ENCODE results near the gene RIN3.

Gene RIN3

GRCh38 chr14:92646952-92647796 is 133.6 kb downstream of the RIN3 start:
- no peak for DNase-seq (ENCODE audit: low read depth in 2 of 2)

DNA sequence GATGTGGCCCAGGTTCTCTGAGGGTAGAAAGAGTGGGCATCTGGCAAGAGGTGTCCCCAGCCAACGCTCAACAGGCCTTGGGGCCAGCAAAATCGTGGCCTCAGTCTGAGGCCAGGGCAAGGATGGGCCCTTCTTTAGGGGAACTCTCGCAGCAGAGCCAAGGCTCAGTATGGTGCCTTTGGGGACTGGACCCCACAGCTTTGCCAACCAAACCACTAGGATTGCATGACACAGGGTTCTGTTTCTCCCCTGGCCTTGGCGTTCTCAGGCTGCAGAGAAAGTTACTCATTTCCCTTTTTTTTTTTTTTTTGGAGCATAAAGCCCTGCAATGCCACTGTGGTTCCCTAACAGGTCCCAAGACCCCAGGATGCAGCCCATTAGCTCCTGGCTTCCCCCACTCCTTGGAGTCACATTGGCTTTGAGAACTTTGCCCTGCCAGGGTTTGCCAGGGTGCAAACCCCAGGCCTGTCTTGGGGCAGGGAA is 134.3 kb downstream of the RIN3 start:
- no peak for DNase-seq (ENCODE audit: low read depth in 2 of 2)

DNA sequence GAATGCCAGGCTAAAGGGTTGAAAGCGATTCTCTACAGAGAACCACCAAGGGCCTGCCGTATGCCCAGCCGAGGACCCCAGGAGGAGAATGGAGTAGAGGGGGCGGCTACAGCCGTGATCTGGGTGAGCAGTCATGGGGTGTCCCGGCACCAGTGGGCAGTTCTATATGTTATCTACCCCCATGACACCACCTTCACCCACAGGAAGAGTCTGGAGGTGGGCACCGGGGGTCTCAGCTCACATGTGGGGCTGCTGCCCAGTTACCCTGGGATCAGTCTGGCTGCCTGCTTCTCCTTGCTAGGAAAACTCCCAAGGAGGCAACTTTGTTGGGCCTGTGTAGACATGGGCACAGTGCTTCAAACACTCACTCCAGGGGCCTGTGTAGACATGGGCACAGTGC is 135.5 kb downstream of the RIN3 start:
- DNase-seq (ENCODE audit: low read depth in 2 of 2) = no peak

- DNase-seq (ENCODE audit: low read depth in 2 of 2) = no peak
These were observed 136.5 kb downstream of the RIN3 start for GRCh38 chr14:92649934-92650545.

DNA sequence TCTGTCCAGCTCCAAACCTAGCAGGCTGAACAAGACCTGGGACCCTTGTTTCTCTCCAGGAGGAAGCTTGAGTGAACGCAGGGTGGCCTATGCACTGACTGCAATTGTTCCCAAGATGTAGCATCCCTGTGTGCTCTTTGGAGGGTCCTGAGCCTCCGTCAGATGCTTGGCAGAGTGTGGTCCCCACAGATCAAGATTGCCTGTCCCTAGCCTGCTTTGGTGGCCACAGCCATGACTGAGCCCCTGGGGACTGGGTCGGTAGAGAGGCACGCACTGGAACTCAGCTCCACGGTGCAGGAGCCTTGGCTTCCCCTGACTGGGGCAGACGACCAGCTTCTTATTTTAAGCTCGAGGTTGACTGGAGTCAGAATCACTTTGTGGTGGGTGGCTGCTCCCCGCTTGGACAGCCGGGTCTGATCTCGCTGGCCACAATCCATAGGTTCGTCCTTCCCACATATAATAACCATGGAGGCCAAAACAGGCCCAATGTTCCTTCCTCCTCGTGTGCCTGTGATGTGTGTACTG is 137.1 kb downstream of the RIN3 start:
- DNase-seq (ENCODE audit: low read depth in 2 of 2) = no peak

DNA sequence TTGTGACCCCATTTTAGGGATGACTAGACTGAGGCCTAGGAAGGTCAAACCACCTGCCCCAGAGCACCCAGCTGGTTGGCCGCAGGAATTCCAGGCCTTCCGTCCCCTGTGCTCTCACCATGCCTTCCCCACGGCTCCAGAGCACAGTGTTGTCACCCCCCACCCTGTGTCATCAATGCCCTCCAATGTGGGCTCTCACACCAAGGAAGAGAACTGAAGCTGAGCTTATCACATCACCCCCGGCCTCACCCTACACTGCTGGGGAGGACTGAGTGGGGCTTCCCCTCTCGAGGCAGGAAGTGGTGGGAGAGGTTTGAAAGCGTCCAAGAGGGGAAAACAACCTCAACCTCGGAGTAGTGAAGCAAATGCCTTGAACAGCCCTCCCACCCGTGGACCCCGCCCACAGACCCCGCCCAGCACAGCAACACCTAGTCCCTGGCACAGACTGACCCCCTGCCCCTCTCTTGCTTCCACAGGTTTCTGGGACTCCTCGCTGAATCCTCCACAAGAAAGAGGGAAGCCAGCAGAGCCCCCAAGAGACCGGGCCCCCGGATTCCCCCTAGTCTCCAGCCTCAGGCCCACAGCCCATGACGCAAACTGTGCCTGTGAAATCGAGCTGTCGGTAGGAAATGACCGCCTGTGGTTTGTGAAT is 137.7 kb downstream of the RIN3 start:
- DNase-seq (ENCODE audit: low read depth in 2 of 2) = peak; percentile 65 to 80

DNA sequence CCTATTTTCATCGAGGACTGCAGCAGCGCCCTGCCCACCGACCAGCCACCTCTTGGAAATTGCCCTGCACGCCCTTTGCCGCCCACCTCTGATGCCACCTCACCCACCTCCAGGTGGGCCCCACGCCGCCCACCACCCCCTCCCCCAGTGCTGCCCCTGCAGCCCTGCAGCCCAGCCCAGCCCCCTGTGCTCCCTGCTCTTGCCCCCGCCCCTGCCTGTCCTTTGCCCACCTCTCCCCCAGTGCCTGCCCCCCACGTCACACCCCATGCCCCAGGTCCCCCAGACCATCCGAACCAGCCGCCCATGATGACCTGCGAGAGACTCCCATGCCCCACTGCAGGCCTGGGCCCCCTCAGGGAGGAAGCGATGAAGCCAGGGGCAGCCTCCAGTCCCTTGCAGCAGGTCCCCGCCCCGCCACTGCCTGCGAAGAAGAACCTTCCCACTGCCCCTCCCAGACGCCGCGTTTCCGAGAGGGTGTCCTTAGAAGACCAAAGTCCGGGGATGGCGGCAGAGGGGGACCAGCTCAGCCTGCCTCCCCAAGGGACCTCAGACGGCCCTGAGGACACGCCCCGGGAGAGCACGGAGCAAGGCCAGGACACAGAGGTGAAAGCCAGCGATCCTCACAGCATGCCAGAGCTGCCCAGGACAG is 138.3 kb downstream of the RIN3 start:
- DNase-seq (ENCODE audit: low read depth in 2 of 2) = no peak

- DNase-seq (ENCODE audit: low read depth in 2 of 2) = no peak
These were observed 139.0 kb downstream of the RIN3 start for GRCh38 chr14:92652413-92653151.

DNA sequence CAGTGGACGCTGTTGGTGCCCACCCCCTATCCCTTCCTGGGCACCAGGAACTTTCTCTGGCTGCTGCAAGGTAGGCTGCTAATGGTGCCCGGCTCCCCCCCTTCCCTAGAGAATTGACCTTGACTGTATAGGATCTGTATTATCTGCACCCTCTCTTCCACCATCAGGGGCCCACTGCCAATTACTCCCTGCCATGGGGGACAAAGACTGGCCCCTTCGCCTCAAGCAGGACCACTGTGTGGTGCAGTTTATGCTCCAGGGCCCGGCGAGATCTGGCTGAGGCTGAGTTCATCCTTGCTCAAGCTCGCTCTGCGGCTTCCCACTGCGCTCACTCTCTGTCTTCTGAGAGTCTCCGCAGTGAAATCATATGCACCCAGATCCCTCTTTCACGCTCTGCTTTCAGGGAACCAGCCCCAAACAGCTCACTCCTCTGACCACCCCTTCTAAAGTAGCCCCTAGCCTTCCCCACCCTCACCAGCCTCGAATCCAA is 139.6 kb downstream of the RIN3 start:
- DNase-seq (ENCODE audit: low read depth in 2 of 2) = no peak

- DNase-seq (ENCODE audit: low read depth in 2 of 2) = no peak
These were observed 140.8 kb downstream of the RIN3 start for GRCh38 chr14:92654239-92654901.

DNA sequence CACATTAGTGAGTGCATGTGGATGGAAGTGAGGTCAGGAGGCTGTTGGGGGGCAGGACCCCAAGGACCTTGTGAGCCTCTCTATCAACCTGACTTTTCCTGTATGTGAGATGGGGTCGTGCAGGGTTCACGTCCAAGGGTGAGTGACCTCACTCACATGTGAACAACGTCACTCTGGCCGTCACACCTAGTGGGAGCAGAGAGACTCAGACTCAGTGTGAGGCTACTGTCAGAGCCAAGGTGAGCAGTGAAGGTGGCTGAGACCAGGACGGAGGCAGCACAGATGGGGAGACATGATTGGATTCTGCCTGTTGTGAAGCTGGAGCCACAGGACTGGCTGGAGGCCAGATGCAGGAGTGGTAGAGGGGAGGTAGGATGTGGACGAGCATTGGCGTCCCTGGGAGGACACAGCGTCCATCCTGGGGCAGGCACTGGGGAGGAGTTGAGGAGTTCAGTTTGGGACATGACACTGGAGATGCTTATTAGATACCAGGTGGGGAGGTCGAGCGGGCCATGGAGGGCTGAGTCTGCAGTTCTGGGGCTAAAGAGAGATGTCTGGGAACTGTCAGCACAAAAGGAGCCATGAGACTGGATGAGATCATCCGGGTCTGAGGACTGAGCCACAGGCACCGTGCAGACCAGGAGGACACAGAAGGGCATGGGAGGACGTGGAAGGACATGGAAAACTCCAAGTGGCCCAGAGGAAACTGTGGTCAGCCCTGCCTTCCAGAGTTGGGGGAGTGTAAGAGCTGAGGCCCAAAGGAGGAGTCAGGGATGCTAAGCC is 142.0 kb downstream of the RIN3 start:
- no peak for DNase-seq (ENCODE audit: low read depth in 2 of 2)

- DNase-seq (ENCODE audit: low read depth in 2 of 2) = no peak
These were observed 142.9 kb downstream of the RIN3 start for GRCh38 chr14:92656306-92657081.

DNA sequence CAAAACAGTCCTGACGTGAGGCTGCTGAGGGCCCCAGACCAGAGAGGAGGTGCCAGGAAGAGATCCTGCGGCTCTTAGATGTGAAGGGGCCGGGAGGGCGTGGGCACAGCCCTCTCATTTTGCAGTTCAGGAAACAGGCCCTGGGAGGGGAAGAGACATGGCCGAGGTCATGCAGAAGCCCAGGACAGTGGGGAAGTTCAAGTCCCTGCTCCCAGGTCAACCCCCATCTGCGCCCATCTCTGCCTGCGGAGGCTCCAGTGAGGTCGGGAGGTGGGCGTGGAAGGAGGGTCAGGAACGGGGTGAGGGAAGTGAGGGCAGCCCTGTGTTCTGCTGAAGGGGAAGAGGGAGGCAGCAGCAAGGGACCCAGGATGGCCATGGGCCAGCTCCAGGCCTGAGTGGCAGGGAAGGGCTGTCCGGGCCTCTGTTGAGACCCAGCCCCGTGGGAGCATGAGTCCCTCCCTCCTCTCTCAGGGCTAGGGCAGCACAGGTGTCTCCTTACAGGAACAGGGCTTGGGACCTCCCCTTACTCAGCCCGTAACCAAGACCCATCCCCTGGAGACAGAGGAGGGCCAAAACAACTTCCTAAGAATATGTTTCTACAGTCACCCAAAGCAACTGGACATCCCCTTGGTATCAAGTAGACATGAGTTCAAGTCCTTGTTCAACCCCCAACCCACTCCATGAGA is 144.0 kb downstream of the RIN3 start:
- DNase-seq (ENCODE audit: low read depth in 2 of 2) = no peak

DNA sequence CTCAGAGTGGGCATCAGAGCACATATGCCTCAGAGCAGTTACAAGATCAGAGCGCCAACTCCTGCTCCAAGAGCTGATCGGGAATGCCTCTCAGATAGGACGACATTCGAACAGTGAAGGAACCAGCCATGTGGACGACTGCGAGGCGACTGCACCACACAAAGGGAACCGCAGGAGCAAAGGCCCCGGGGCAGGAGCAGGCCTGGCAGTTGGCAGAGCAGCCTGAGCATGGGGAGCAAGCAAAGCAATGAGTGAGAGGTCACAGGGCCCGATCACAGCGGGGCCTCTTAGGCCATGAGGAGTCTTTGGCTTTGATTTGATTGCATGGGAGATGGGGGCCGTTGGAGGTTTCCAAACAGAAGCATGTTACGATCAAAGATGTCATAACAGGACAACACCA is 144.6 kb downstream of the RIN3 start:
- DNase-seq (ENCODE audit: low read depth in 2 of 2) = no peak

GRCh38 chr14:92658684-92659083 is 145.1 kb downstream of the RIN3 start:
- DNase-seq (ENCODE audit: low read depth in 2 of 2) = no peak

GRCh38 chr14:92659765-92660561 is 146.4 kb downstream of the RIN3 start:
- no peak for DNase-seq (ENCODE audit: low read depth in 2 of 2)

GRCh38 chr14:92660571-92660970 is 147.0 kb downstream of the RIN3 start:
- no peak for DNase-seq (ENCODE audit: low read depth in 2 of 2)

DNA sequence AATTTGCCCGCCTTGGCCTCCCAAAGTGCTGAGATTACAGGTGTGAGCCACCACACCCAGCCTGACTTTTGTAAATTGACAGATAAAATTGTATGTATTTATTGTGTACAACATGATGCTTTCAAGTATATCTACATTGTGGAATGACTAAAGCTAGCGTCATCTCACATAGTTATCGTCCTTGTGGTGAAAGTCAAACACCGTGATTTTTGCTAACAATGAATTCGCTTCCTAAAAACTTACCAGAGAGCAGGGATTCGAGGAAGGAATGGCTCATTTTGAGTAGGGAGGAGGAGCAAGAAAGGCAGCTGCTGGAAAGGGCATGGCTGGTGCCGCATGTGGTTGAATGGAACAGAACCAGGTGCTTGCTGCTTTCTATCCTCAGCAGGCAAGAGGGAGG is 149.5 kb downstream of the RIN3 start:
- DNase-seq (ENCODE audit: low read depth in 2 of 2) = no peak
